Panc1 (cell line): Measurements from ENCODE around the gene HS1BP3. TPM values are rescaled to one million over a fixed set of nuclear protein-coding genes. Genes with fewer than 3 reads are reported as not detected.

ENCODE experiments used
- ATAC-seq: fragments of 200-7000 bp; cut with Tn5 transposase; 2 replicates; pipeline ENCODE4 v1.9.1; 2020; ENCODE audit warnings: mild to moderate bottlenecking, moderate library complexity
- BruUV-seq: library from RNA; stranded (reverse); fragments of 400-500 nt; replicated peaks from 2 replicates; lab custom pipeline; 2021; lab: Mats Ljungman, UMichigan
- CTCF ChIA-PET: fragments of 300-600 bp; sonication (Branson Sonifier 250); formaldehyde crosslinking; loops from one replicate; lab custom pipeline; 2022; ENCODE audit warnings: antibody characterized with exemption; lab: Charles Lee
- POLR2A ChIA-PET: fragments of 300-600 bp; sonication (Branson Sonifier 250); formaldehyde crosslinking; loops from one replicate; lab custom pipeline; 2022; ENCODE audit warnings: antibody characterized with exemption; lab: Charles Lee
- DNase-seq: peaks from one replicate; pipeline ENCODE4 v3.0.0-alpha.2; 2010; ENCODE audit warnings: low read depth, low spot score
- H3K27ac ChIP-seq: 2 replicates; pipeline ENCODE4 v1.5.1; 2011; ENCODE audit warnings: mild to moderate bottlenecking, low read length, inconsistent platforms
- H3K27me3 ChIP-seq: fragments of 200-500 bp; sonication (Bioruptor generic); 2 replicates; pipeline ENCODE4 v1.6.0; 2014; ENCODE audit warnings: low read length, inconsistent platforms; ENCODE audit not compliant: control insufficient read depth, insufficient read depth
- H3K36me3 ChIP-seq: fragments of 200-500 bp; sonication (Bioruptor generic); 2 replicates; pipeline ENCODE4 v1.5.1; 2014; ENCODE audit warnings: inconsistent platforms, mild to moderate bottlenecking, low read length, moderate library complexity; ENCODE audit not compliant: control insufficient read depth, insufficient read depth
- H3K4me1 ChIP-seq: 2 replicates; pipeline ENCODE4 v1.5.1; 2011; ENCODE audit warnings: inconsistent platforms, mild to moderate bottlenecking, low read length, moderate library complexity; ENCODE audit not compliant: control insufficient read depth, insufficient read depth
- H3K4me3 ChIP-seq, 2 experiments: 2 replicates each; pipeline ENCODE4 v1.5.1; 2011 to 2012; ENCODE audit warnings: low read depth in 2 of 2, low read length in 2 of 2, mild to moderate bottlenecking in 2 of 2, inconsistent platforms in 1 of 2, moderate library complexity in 1 of 2
- H3K9me3 ChIP-seq: fragments of 200-500 bp; sonication (Bioruptor generic); 2 replicates; pipeline ENCODE4 v1.5.1; 2014; ENCODE audit warnings: low read depth, mild to moderate bottlenecking, inconsistent platforms, low read length, moderate library complexity; ENCODE audit not compliant: control insufficient read depth, insufficient read depth
- CTCF ChIP-seq: fragments of 450-650 bp; IDR thresholded peaks from 2 replicates; pipeline ENCODE4 v1.5.1; 2017; ENCODE audit warnings: mild to moderate bottlenecking
- POLR2AphosphoS5 ChIP-seq: IDR thresholded peaks from 2 replicates; pipeline ENCODE4 v1.6.1; 2012; ENCODE audit warnings: mild to moderate bottlenecking, low read depth, low read length, moderate library complexity
- REST ChIP-seq, 2 experiments: IDR thresholded peaks; 2 replicates each; pipeline ENCODE4 v1.6.1; 2011 to 2012; ENCODE audit warnings: low read depth in 2 of 2, control low read depth in 1 of 2, low read length in 1 of 2, mild to moderate bottlenecking in 1 of 2, moderate library complexity in 1 of 2; ENCODE audit not compliant: insufficient read depth in 1 of 2
- SIN3A ChIP-seq: IDR thresholded peaks from 2 replicates; pipeline ENCODE4 v1.6.1; 2012; ENCODE audit warnings: low read depth, mild to moderate bottlenecking, low read length, moderate library complexity, borderline replicate concordance; ENCODE audit not compliant: insufficient read depth
- TCF7L2 ChIP-seq: IDR thresholded peaks from 2 replicates; pipeline ENCODE4 v1.6.1; 2011; ENCODE audit warnings: mild to moderate bottlenecking, low read depth, low read length, inconsistent platforms
- in situ Hi-C: cut with HindIII; loops from 2 replicates; pipeline ENCODE4 v1.10.0; 2016; ENCODE audit warnings: low sequenced_read_pairs, low pct_unique_long_range_greater_than_20kb
- intact Hi-C: fragments of 100-400 bp; cut with micrococcal nuclease; formaldehyde crosslinking; loops from one replicate; pipeline ENCODE4 v1.10.0; 2022; ENCODE audit not compliant: unreplicated experiment
- total RNA-seq: library from RNA; stranded (reverse); gene quantifications from one replicate; pipeline ENCODE4 v1.2.1, GENCODE V29; 2021; ENCODE audit not compliant: unreplicated experiment

HS1BP3 gene
- total RNA-seq, 1 experiment from 2014 or later, result 46.1 TPM

DNA sequence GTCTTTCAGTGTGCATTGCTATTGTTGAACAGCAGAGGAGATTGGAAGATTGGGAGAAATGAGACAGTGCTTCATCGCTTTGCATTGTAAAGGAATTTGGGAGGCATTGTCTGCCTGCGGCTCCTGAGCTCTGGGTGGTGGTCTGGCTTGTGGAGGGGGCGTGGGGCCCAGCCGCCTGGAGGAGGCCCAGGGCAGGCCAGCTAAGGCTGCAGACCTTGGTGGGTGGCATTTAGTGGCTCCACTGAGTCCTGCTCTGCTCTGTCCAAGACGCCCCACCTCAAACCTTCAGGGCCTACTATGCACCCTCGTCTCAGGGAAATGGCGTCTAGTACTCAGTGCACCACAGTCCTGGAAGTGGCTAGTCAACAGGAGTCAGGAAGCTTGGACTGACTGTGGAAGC lies 5.7 kb upstream of the HS1BP3 start:
- H3K4me1 ChIP-seq, result peaks cover 3% of the 10 kb centered on the region
- H3K27me3 ChIP-seq, result peaks cover 18% of the 10 kb centered on the region
- ChIA-PET POLR2A (interaction anchor here (0.6 kb wide), 1 partner anchor 561 kb away, joined by 4 read pairs; no protein-coding TSS in a partner anchor), CTCF (no interaction called here)
- DNase-seq (no peak), ATAC-seq (no peak)
- no peaks in the 10 kb centered on the region for H3K9me3 ChIP-seq
- no peak for TF ChIP-seq REST (IDR thresholded peaks at IDR 0.05; ENCODE audit: insufficient read depth in 1 of 2, low read depth in 2 of 2, low read length in 1 of 2)
- TF ChIP-seq CTCF, result no peak
- H3K27ac ChIP-seq, result no peak overlapping the region
- in situ Hi-C loops (no loop called here), intact Hi-C loops (no loop called here)
- BruUV-seq, result no TSS peak
- no peaks in the 10 kb centered on the region for H3K36me3 ChIP-seq
- no peak overlapping the region for H3K4me3 ChIP-seq

DNA sequence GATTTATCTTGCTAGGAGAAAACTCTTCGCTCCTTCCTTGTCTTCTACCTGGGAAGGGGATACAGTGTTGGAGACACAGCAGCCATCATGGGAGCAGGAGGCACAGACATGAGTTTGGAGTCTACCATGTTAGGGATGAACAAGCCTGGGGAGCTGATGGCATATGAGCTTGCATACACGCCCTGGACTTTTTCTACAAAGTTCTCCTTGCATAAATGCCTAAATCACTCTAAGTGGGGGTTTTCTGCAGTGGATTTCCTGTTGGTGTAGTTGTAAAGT lies 3.6 kb upstream of the HS1BP3 start:
- H3K9me3 ChIP-seq, result no peaks in the 10 kb centered on the region
- H3K27ac ChIP-seq, result no peak overlapping the region
- no peaks in the 10 kb centered on the region for H3K36me3 ChIP-seq
- peaks cover 9% of the 10 kb centered on the region for H3K4me1 ChIP-seq
- ATAC-seq (no peak), DNase-seq (no peak)
- H3K27me3 ChIP-seq, result peaks cover 10% of the 10 kb centered on the region
- TF ChIP-seq REST (IDR thresholded peaks at IDR 0.05; ENCODE audit: insufficient read depth in 1 of 2, low read depth in 2 of 2, low read length in 1 of 2), result no peak
- no peak for TF ChIP-seq SIN3A
- no peak for TF ChIP-seq CTCF
- no peak for TF ChIP-seq TCF7L2
- no peak for TF ChIP-seq POLR2AphosphoS5
- H3K4me3 ChIP-seq, result no peak overlapping the region
- intact Hi-C loops (loop anchor here (5.0 kb wide), 1 partner anchor 212 kb away; no protein-coding TSS in a partner anchor), in situ Hi-C loops (no loop called here)
- ChIA-PET CTCF (no interaction called here), POLR2A (no interaction called here)
- BruUV-seq, result no TSS peak
